ENCODE results near the gene PSMA4.
"Not testable (repeated sequence)": the region's sequence is repeated elsewhere in the genome, so short reads cannot be mapped to it uniquely, and the experiment has no call there.

PSMA4 gene

DNA sequence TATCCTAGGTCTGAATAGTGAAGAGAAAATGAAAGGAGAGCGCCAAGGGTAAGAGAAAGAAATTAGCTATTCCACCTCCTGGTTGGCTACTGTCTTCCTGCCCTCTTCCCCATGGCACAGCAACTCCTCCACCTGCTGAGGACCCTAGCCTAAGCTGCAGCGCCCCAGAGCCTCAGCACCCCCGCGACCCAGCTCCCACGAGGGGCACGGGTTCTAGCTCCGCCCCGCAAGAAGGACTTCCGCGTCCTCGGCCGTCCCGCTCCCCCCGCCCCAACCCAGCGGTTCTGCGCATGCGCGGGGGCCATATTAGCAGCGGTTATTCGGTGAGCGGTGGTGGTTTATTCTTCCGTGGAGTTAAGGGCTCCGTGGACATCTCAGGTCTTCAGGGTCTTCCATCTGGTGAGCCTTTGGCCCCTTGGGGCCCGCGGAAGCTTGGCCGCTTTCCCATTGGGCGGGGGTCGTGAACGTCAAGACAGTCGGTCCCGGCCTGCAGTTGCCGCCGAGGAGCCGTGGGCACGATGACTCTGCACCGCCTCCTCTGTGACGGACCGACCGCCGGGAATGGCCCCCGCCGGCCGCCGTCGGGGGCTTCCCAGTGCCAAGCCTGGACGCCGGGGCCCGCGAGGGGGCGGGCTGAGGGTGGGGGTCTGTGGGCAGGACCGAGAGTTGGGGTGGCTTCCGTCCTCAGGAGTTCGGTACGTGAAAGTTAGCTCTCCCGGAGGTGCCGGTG, at the start of gene PSMA4:
Gene PSMA4 (plus strand): TSS at position 304 of the 730 bp plus-strand sequence. CDS start 1,484 bp downstream, outside the sequence.
- WGBS (ENCODE audit: insufficient coverage, insufficient read length), result no CpG with 5 or more reads among the region's 56 CpGs
- Histone ChIP-seq H3K4me3 (ENCODE audit: low read length) (peak within 1 kb of the TSS; percentile 84), H3K36me3 (ENCODE audit: control insufficient read depth, insufficient read depth, low read length) (peaks cover 2% of the 10 kb centered on the region; the same call in 1 of the 2 replicates), H3K4me1 (ENCODE audit: control insufficient read depth, insufficient read depth, low read length) (no peaks in the 10 kb centered on the region), H3K9me3 (ENCODE audit: control insufficient read depth, insufficient read depth, low read length) (no peaks in the 10 kb centered on the region), H3K27me3 (ENCODE audit: control insufficient read depth, insufficient read depth, low read length) (no peaks in the 10 kb centered on the region), H3K27ac (ENCODE audit: low read length) (no peak within 1 kb of the TSS)
- DNase-seq (ENCODE audit: low read depth, low spot score), result peak; percentile 33

DNA sequence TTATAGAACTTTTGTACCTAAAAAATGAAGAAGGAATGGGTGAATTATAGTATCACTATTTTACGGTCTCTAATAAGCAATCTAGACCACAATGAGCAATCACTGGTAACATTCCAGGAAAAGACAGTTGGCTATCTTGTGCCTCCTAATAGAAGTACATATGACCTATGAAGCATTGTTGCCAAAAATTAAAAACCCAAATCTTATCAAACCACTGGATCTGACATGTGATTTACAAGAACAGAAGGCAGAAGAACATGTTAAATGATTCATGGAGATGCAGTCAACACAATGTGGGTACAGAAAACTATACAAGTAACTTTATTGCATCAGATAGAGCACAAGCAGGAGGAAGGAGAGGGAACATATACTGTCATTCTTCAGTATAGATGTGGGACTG, 47.4 kb upstream of the PSMA4 start:
- Histone ChIP-seq H3K36me3 (ENCODE audit: control insufficient read depth, insufficient read depth, low read length) (peaks cover 13% of the 10 kb centered on the region; the same call in 1 of the 2 replicates), H3K27me3 (ENCODE audit: control insufficient read depth, insufficient read depth, low read length) (no peaks in the 10 kb centered on the region), H3K4me1 (ENCODE audit: control insufficient read depth, insufficient read depth, low read length) (no peaks in the 10 kb centered on the region), H3K4me3 (ENCODE audit: low read length) (no peak overlapping the region), H3K9me3 (ENCODE audit: control insufficient read depth, insufficient read depth, low read length) (no peaks in the 10 kb centered on the region), H3K27ac (ENCODE audit: low read length) (no peak overlapping the region)
- WGBS (ENCODE audit: insufficient coverage, insufficient read length), result no CpG with 5 or more reads among the region's 1 CpG
- DNase-seq (ENCODE audit: low read depth, low spot score), result no peak

DNA sequence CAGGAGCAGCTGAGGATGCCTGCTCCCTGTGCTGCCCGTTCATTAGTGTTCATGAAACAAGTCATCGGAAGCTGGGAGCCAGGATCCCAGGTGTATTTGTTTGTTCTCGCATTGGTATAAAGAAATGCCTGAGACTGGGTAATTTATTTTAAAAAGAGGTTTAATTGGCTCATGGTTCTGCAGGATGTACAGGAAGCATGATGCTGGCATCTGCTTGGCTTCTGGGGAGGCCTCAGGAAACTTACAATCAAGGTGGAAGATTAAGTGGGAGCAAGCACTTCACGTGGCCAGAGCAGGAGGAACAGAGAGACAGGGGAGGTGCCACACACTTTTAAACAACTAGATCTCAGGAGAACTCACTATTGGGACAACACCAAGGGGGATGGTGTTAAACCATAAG, 38.4 kb upstream of the PSMA4 start:
- Histone ChIP-seq H3K27me3 (ENCODE audit: control insufficient read depth, insufficient read depth, low read length) (no peaks in the 10 kb centered on the region), H3K4me3 (ENCODE audit: low read length) (no peak overlapping the region), H3K4me1 (ENCODE audit: control insufficient read depth, insufficient read depth, low read length) (no peaks in the 10 kb centered on the region), H3K27ac (ENCODE audit: low read length) (no peak overlapping the region), H3K9me3 (ENCODE audit: control insufficient read depth, insufficient read depth, low read length) (no peaks in the 10 kb centered on the region), H3K36me3 (ENCODE audit: control insufficient read depth, insufficient read depth, low read length) (peaks cover 3% of the 10 kb centered on the region; the same call in 1 of the 2 replicates)
- DNase-seq (ENCODE audit: low read depth, low spot score), result no peak
- WGBS (ENCODE audit: insufficient coverage, insufficient read length), result no CpG with 5 or more reads among the region's 4 CpGs

DNA sequence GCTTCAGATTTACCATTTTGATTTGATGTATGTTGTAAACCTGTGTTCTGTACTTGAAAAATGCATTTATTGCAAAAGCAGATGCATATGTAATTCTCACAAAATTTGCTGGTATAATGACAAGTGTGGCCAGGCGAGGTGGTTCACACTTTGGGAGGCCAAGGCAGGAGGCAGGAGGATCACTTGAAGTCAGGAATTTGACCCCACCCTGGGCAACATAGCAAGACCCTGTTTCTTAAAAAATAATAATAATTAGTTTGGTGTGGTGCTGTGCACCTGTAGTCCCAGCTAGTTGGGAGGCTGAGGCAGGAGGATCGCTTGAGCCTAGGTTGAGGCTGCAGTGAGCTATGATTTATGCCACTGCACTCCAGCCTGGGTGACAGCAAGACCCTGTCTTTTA, 37.6 kb upstream of the PSMA4 start:
- Histone ChIP-seq H3K27me3 (ENCODE audit: control insufficient read depth, insufficient read depth, low read length) (no peaks in the 10 kb centered on the region), H3K27ac (ENCODE audit: low read length) (no peak overlapping the region), H3K9me3 (ENCODE audit: control insufficient read depth, insufficient read depth, low read length) (no peaks in the 10 kb centered on the region), H3K36me3 (ENCODE audit: control insufficient read depth, insufficient read depth, low read length) (peaks cover 3% of the 10 kb centered on the region; the same call in 1 of the 2 replicates), H3K4me1 (ENCODE audit: control insufficient read depth, insufficient read depth, low read length) (no peaks in the 10 kb centered on the region), H3K4me3 (ENCODE audit: low read length) (no peak overlapping the region)
- no peak for DNase-seq (ENCODE audit: low read depth, low spot score)
- no CpG with 5 or more reads among the region's 2 CpGs for WGBS (ENCODE audit: insufficient coverage, insufficient read length)

DNA sequence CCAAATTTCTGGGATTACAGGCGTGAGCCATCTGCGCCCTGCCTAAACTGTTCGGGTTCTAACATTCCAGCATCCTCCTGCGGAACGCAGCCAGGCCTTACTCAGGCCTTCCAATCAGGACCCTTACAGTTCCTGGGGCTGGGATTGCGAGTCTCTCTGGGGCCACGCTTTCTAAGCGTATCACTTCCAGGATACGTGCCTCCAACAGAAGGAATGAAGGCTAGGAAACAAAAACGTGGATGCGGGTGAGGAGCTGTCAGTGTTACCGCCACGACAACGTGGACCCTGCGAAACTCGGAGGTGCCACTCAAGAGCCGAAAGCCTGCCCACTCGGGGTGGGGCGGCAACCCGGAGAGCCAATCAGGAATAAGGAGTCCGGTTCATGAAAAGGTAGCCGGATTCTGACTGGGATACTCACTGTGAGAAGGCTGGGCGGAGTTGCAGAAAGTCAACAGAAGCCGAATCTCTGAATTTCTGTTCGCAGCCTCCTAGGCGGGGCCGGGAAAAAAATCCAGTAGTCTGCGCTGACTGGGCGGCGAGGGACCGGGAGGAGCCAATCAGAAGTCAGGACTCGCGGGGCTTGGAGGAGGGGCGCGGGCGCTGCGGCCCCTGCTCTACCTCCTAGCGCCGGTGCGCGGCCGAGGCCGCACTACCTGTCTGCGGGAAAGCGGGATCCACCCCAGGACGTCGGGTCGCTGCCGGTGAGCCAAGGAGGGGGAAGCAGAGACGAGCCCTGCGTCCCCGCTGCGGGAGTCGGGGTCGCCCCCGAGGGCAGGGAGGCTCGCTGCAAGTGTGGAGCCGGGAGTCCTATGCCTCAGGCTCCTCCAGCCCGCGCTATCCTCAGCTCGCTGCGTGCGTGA, 33.0 kb upstream of the PSMA4 start, which contains the start of gene HYKK:
Gene HYKK (plus strand): TSS at position 607 of the 860 bp plus-strand sequence. CDS start 5,512 bp downstream, outside the sequence.
- peak; percentile 91 for DNase-seq (ENCODE audit: low read depth, low spot score)
- no peaks in the 10 kb centered on the region for H3K4me1 ChIP-seq (ENCODE audit: control insufficient read depth, insufficient read depth, low read length)
- H3K4me3 ChIP-seq (ENCODE audit: low read length), result peak within 1 kb of the TSS; percentile 71; the same call in 1 of the 2 replicates
- H3K36me3 ChIP-seq (ENCODE audit: control insufficient read depth, insufficient read depth, low read length), result no peaks in the 10 kb centered on the region
- no peak within 1 kb of the TSS for H3K27ac ChIP-seq (ENCODE audit: low read length)
- no peaks in the 10 kb centered on the region; the same call in 1 of the 2 replicates for H3K27me3 ChIP-seq (ENCODE audit: control insufficient read depth, insufficient read depth, low read length)
- no peaks in the 10 kb centered on the region for H3K9me3 ChIP-seq (ENCODE audit: control insufficient read depth, insufficient read depth, low read length)
- WGBS (ENCODE audit: insufficient coverage, insufficient read length), result no CpG with 5 or more reads among the region's 63 CpGs

DNA sequence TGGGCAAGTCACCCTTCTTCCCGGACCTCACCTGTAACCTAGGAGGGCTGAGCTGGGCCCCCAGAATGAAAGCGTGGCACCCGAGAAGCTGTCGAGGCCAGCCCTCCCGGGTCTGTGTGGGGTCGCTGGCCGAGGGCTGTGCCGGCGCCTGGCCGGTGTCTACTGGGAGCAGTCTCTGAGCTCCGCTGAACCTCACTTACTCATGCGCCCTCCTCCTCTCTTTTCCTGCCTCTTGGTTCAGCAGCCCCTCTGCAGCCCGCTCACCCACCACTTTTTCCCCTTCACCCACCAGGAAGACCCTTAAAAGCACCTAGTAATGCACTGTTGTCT, 32.4 kb upstream of the PSMA4 start:
- no peak for DNase-seq (ENCODE audit: low read depth, low spot score)
- H3K27ac ChIP-seq (ENCODE audit: low read length), result no peak overlapping the region
- WGBS (ENCODE audit: insufficient coverage, insufficient read length), result no CpG with 5 or more reads among the region's 13 CpGs
- H3K9me3 ChIP-seq (ENCODE audit: control insufficient read depth, insufficient read depth, low read length), result no peaks in the 10 kb centered on the region
- H3K4me3 ChIP-seq (ENCODE audit: low read length), result peak overlapping the region; percentile 71; the same call in 1 of the 2 replicates
- H3K4me1 ChIP-seq (ENCODE audit: control insufficient read depth, insufficient read depth, low read length), result no peaks in the 10 kb centered on the region
- no peaks in the 10 kb centered on the region; the same call in 1 of the 2 replicates for H3K27me3 ChIP-seq (ENCODE audit: control insufficient read depth, insufficient read depth, low read length)
- no peaks in the 10 kb centered on the region for H3K36me3 ChIP-seq (ENCODE audit: control insufficient read depth, insufficient read depth, low read length)

DNA sequence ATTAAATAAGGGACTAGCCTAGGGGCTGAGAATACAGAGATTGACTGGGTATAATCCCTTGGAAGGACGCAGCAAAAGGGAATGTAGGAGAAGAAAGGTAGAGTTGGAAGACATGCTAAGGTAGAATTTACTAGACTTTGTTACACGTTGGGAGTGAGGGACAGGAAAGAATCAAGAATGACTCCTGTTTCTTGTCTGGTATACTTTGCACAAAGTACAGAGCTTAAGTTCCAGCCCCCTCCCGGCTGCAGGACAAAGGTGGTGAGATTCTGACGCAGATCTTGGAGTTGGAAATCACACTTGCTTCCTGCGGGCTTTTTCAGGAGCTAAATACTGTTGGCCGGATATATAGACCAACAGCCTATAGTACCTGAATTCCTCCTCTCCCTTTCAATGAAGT, 32.0 kb upstream of the PSMA4 start:
- H3K4me3 ChIP-seq (ENCODE audit: low read length), result no peak overlapping the region
- H3K4me1 ChIP-seq (ENCODE audit: control insufficient read depth, insufficient read depth, low read length), result no peaks in the 10 kb centered on the region
- no peaks in the 10 kb centered on the region for H3K36me3 ChIP-seq (ENCODE audit: control insufficient read depth, insufficient read depth, low read length)
- no peak overlapping the region for H3K27ac ChIP-seq (ENCODE audit: low read length)
- WGBS (ENCODE audit: insufficient coverage, insufficient read length), result no CpG with 5 or more reads among the region's 6 CpGs
- H3K9me3 ChIP-seq (ENCODE audit: control insufficient read depth, insufficient read depth, low read length), result no peaks in the 10 kb centered on the region
- H3K27me3 ChIP-seq (ENCODE audit: control insufficient read depth, insufficient read depth, low read length), result no peaks in the 10 kb centered on the region; the same call in 1 of the 2 replicates
- DNase-seq (ENCODE audit: low read depth, low spot score), result no peak

DNA sequence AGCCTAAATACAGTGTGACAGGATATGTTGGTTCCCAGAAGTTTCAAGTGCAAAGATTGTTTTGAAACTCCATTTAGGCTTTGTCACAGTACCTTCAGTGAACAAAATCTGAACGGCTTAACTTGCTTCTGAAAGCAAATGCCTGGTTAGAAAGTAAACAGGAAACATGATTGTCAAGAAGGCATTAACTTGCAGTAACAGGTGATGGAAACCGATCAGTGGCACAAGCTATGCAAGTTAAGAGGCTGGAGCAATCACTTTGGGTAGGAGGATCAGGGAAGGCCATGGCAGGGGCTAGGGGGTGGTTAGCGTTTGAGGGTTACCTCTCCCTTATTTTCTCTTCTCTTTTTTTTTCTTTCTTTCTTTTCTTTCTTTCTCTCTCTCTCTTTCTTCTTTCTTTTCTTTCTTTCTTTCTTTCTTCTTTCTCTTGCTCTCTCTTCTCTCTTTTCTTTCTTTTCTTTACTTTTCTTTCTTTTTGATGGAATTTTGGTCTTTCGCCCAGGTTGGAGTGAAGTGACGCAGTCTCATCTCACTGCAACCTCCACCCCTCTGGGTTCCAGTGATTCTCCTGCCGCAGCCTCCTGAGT, 30.4 kb upstream of the PSMA4 start:
- DNase-seq (ENCODE audit: low read depth, low spot score), result no peak
- Histone ChIP-seq H3K4me3 (ENCODE audit: low read length) (no peak overlapping the region), H3K27me3 (ENCODE audit: control insufficient read depth, insufficient read depth, low read length) (no peaks in the 10 kb centered on the region; the same call in 1 of the 2 replicates), H3K36me3 (ENCODE audit: control insufficient read depth, insufficient read depth, low read length) (no peaks in the 10 kb centered on the region), H3K27ac (ENCODE audit: low read length) (no peak overlapping the region), H3K4me1 (ENCODE audit: control insufficient read depth, insufficient read depth, low read length) (no peaks in the 10 kb centered on the region), H3K9me3 (ENCODE audit: control insufficient read depth, insufficient read depth, low read length) (no peaks in the 10 kb centered on the region)
- WGBS (ENCODE audit: insufficient coverage, insufficient read length), result no CpG with 5 or more reads among the region's 6 CpGs

DNA sequence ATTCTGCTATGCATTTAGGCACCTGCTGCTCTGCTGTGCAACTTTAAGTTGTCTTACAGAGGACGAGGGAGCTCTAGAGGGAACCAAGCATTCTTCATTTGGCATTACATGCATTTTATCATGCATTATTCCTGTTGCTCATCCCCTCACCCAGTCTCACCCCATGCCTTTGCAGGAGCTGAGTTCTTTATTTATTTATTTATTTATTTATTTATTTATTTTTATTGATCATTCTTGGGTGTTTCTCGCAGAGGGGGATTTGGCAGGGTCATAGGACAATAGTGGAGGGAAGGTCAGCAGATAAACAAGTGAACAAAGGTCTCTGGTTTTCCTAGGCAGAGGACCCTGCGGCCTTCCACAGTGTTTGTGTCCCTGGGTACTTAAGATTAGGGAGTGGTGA, 20.2 kb upstream of the PSMA4 start:
- not testable (repeated sequence) for H3K4me3 ChIP-seq (ENCODE audit: low read length); DNase-seq (ENCODE audit: low read depth, low spot score); H3K27me3 ChIP-seq (ENCODE audit: control insufficient read depth, insufficient read depth, low read length); H3K36me3 ChIP-seq (ENCODE audit: control insufficient read depth, insufficient read depth, low read length); H3K27ac ChIP-seq (ENCODE audit: low read length); H3K9me3 ChIP-seq (ENCODE audit: control insufficient read depth, insufficient read depth, low read length); H3K4me1 ChIP-seq (ENCODE audit: control insufficient read depth, insufficient read depth, low read length)
- WGBS (ENCODE audit: insufficient coverage, insufficient read length), result no CpG with 5 or more reads among the region's 3 CpGs

DNA sequence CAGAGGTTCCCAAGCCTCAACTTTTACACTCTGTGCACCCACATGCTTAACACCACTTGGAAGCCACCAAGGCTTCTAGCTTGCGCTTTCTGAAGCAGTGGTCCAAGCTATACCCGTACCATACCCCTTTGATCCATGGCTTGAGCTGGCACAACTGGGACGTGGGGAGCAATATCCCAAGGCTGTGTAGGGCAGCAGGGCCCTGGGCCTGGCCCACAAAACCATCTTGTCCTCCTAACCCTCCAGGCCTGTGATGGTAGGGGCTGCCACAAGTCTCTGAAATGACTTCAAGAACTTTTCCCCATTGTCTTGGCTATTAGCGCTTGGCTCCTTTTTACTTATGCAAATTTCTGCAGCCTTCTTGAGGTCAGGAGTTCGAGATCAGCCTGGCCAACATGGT, 16.0 kb upstream of the PSMA4 start:
- Histone ChIP-seq H3K4me3 (ENCODE audit: low read length) (no peak overlapping the region), H3K27me3 (ENCODE audit: control insufficient read depth, insufficient read depth, low read length) (no peaks in the 10 kb centered on the region), H3K9me3 (ENCODE audit: control insufficient read depth, insufficient read depth, low read length) (peaks cover 1% of the 10 kb centered on the region; the same call in 1 of the 2 replicates), H3K36me3 (ENCODE audit: control insufficient read depth, insufficient read depth, low read length) (no peaks in the 10 kb centered on the region), H3K4me1 (ENCODE audit: control insufficient read depth, insufficient read depth, low read length) (no peaks in the 10 kb centered on the region), H3K27ac (ENCODE audit: low read length) (no peak overlapping the region)
- no CpG with 5 or more reads among the region's 5 CpGs for WGBS (ENCODE audit: insufficient coverage, insufficient read length)
- DNase-seq (ENCODE audit: low read depth, low spot score), result no peak

Data from iPS DF 6.9 (cell line).